Measurements from ENCODE around the gene C10orf53.

Gene C10orf53

DNA sequence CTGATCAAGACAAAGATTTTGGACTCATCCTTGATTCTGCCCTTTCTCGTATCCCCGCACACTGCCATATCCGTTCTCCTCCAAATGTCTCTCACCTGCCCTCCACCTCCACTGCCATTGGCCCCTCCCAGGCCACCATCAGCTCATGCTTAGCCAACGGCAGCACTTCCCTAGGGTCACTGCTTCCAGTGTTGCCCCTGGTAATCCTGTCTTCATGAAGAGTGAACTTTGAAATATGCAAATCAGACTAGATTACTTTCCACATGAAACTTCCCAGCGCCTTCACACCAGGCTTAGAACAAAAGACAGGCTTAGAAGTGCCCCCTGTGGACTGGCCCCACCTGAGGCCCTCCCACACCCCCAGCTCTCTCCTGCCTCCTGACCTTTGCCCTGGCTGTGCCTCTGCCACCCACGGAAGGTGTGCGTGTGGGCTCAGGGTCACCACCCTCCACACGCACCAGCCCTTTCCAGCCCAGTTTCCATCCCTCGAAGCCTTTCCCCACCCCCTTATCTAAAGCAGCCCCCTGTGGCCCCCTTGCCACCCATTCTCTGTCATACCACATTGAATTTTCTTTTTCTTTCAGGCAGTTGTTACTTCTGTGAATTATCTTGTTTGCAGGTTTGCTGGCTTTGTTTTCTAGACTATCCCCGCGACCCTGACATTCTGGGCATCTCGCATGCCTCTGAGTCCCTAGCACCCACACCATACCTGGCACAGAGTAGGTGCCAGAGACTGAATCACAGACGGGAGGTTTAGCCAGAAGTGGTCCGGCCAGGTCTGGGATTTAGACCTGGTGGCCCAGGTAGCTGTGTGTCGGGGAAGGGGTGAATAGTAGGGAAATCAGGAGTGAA lies 26.8 kb upstream of the C10orf53 start:
- no peak overlapping the region for H3K4me3 ChIP-seq (ENCODE audit: control insufficient read depth, low read depth, low read length)
- no peak for DNase-seq (ENCODE audit: low read depth)
- TF ChIP-seq, protein P1, sequence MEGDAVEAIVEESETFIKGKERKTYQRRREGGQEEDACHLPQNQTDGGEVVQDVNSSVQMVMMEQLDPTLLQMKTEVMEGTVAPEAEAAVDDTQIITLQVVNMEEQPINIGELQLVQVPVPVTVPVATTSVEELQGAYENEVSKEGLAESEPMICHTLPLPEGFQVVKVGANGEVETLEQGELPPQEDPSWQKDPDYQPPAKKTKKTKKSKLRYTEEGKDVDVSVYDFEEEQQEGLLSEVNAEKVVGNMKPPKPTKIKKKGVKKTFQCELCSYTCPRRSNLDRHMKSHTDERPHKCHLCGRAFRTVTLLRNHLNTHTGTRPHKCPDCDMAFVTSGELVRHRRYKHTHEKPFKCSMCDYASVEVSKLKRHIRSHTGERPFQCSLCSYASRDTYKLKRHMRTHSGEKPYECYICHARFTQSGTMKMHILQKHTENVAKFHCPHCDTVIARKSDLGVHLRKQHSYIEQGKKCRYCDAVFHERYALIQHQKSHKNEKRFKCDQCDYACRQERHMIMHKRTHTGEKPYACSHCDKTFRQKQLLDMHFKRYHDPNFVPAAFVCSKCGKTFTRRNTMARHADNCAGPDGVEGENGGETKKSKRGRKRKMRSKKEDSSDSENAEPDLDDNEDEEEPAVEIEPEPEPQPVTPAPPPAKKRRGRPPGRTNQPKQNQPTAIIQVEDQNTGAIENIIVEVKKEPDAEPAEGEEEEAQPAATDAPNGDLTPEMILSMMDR (IDR thresholded peaks at IDR 0.05; ENCODE audit: control insufficient read depth, insufficient read depth, low read depth, low read length, missing control alignments): no peak

DNA sequence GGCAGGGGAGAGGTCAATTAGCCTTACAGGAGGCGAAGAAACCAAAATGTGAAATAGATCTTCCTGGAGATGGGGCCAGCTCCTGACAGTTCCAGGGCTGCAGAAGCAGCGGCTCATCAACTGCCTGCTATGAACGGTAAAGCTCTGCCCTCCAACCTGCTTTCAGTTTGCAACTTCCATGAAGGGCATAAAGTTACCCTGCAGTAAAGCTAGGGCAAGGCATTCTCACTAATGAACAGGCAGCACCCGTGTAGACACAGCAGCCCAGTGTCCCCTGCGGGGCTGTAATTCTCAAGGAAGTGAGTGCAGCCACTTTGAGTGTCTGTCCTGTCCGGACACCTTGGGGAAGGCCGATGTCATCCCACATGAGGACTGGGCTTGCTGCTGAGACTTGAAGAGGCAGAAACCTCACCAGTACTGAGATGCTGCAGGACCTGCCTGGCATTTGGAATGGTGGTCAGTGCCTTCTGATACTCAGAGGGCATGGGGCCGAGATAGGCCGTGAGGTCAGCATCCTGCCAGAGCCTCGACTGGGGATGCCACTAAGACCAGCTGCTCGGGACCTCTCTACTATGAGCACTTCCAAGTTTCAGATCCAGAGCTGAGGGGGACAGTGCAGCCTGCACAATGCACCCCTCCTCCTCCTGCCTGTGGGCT lies 26.1 kb upstream of the C10orf53 start:
- no peak for DNase-seq (ENCODE audit: low read depth)
- TF ChIP-seq, protein P1 (IDR thresholded peaks at IDR 0.05; ENCODE audit: control insufficient read depth, insufficient read depth, low read depth, low read length, missing control alignments): no peak
- no peak overlapping the region for H3K4me3 ChIP-seq (ENCODE audit: control insufficient read depth, low read depth, low read length)

DNA sequence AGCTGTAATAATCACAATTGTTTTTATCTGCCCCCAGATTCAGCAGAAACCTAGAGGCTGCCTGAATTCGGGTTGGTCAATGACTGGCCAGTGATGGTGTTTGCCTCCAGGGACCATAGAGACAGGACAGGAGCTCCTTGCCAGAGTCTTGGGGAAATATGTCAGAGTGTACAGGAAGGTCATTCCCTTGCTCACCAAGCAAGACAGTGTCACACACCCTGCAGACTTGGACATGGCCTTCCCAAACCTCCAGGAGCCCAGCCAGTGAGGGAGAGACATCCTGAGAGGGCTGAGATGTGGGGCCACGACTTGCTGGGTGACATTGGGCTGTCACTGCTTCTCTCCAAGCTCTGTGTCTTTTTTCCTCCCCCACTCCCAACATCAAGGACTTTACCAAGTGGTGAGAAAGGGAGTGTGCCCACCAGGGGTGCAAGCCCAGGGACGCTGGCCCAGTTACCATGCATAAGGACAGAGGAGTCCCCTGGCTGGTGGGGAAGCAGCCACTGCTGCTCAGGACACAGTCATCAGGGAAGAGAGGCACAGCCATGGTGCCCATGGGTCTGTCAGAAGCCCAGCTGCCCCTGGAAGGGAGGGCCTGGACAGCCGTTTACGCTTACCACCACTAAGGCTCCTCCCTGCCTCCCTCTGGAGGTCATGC lies 25.3 kb upstream of the C10orf53 start:
- TF ChIP-seq, protein P1 (IDR thresholded peaks at IDR 0.05; ENCODE audit: control insufficient read depth, insufficient read depth, low read depth, low read length, missing control alignments): no peak
- no peak for DNase-seq (ENCODE audit: low read depth)
- H3K4me3 ChIP-seq (ENCODE audit: control insufficient read depth, low read depth, low read length): no peak overlapping the region

DNA sequence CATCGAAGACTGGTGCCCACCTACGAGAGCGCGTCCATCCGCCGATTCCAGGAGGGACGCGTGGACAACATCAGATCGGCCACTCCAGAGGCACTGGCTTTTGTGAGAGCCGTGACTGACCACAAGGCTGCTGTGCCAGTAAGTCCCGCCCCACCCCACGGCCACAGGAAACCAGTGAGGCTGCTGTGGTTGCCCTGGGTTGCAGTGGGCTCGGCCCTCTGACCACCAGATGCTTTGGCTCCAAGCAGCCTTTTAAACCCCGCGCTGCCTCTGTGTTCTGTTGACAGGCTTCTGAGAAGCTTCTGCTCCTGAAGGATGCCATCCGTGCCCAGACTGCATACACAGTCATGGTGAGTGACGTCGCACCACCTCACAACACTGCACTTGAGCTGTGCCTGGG lies 24.4 kb upstream of the C10orf53 start:
- TF ChIP-seq, protein P1 (IDR thresholded peaks at IDR 0.05; ENCODE audit: control insufficient read depth, insufficient read depth, low read depth, low read length, missing control alignments): no peak
- H3K4me3 ChIP-seq (ENCODE audit: control insufficient read depth, low read depth, low read length): no peak overlapping the region
- no peak for DNase-seq (ENCODE audit: low read depth)

DNA sequence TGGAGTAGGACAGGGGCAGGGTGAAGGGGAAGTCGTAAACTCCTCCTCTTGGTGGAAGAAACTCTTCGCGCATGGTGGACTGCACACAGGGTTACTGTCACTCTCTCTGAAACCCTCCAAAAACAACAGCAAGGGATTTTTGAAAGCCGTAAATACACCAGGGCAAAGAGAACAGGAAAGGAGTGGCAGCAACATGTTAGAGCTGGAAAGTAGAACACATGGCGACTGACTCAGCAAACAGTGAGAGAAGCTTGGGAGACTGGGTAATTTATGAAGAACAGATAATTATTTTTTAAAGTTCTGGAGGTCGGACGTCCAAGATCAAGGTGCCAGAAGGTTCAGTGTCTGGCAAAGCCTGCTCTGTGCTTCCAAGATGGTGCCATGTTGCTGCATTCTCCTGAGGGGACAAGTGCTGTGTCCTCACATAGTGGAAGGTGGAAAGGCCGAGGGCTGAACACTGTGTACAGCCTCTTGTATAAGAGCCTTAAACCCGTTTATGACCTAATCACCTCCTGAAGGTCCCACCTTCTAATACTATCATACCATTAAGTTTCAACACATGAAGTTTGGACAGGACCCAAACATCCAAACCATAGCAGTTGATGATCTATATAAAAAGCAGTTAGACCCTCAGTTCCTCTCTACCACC lies 22.5 kb upstream of the C10orf53 start:
- DNase-seq (ENCODE audit: low read depth): no peak
- TF ChIP-seq, protein P1 (IDR thresholded peaks at IDR 0.05; ENCODE audit: control insufficient read depth, insufficient read depth, low read depth, low read length, missing control alignments): no peak
- no peak overlapping the region for H3K4me3 ChIP-seq (ENCODE audit: control insufficient read depth, low read depth, low read length)

DNA sequence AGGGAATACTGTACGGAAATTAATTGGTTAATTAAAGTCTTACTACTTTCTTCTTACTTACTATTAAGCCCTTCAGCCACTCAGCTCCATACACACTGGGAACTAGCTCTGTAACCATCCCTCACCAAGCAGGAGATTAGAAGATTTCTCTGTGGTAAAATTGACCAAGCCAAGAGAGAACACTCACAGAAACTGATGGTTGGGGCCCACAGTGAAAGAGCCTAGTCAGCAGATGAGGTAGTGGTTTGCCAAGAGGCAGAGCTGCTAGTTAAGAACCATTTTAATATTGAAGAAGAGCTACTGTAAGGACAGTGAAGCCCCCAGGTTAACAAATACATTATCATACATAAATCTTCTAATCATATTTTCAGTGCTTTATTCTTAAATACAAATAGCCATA lies 21.8 kb upstream of the C10orf53 start:
- no peak overlapping the region for H3K4me3 ChIP-seq (ENCODE audit: control insufficient read depth, low read depth, low read length)
- TF ChIP-seq, protein P1 (IDR thresholded peaks at IDR 0.05; ENCODE audit: control insufficient read depth, insufficient read depth, low read depth, low read length, missing control alignments): no peak
- DNase-seq (ENCODE audit: low read depth): no peak

Data from AG09309 (cell line).